SK-N-DZ (cell line): ENCODE data around the gene KCNIP4.

Experiments used
- DNase-seq: peaks from one replicate; pipeline ENCODE4 v3.0.0-alpha.2; 2015; ENCODE audit warnings: low spot score

Gene KCNIP4

DNA sequence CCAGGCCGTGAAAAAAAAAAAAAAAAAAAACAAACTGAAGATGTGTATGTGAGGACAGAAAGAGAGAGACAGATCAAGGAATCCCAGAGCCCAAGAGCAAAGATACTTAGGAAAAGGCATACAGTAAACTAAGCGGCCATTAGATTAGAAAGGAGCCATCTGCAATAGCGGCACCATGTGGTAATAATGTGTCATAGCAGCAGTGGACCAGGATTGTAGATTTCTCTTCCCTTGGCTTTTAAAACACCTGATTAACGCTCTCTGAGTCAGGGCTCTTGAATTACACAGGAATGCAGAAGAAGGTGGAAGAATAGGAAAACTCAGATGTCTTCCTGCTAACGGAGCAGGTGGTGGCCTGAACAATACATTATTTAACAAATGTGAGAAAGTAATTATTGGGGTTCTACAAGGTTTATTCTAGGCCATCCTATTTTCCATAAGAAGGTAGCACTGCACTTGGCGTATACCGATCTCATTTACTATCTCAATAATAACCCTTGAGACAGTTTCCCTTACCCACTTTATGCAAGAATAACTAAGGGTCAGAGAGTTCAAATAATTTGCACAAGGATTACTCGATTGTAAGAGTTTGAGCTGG is 182.7 kb downstream of the KCNIP4 start:
- DNase-seq = peak; percentile 65

- no peak for DNase-seq
Observed at GRCh38 chr4:21763855-21764254, 184.7 kb downstream of the KCNIP4 start.

DNA sequence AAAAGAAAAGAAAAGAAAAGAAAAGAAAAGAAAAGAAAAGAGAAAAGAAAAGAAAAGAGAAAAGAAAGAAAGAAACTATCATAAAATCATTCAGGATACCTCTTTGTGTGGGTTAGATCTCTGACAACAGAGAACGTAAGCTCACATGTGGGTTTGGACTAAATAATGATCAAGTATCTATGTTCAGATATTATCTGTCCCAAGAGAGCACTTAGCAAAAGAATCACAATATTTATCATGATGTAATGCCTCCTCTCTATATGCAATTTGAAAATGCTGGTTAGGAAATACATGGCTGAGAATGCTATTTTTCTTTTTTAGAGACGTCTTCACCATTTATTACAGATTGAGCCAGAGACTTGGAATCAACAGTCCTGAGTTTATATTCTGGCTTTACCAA is 191.3 kb downstream of the KCNIP4 start:
- no peak for DNase-seq

GRCh38 chr4:21753084-21753760 is 195.3 kb downstream of the KCNIP4 start:
- no peak for DNase-seq

DNA sequence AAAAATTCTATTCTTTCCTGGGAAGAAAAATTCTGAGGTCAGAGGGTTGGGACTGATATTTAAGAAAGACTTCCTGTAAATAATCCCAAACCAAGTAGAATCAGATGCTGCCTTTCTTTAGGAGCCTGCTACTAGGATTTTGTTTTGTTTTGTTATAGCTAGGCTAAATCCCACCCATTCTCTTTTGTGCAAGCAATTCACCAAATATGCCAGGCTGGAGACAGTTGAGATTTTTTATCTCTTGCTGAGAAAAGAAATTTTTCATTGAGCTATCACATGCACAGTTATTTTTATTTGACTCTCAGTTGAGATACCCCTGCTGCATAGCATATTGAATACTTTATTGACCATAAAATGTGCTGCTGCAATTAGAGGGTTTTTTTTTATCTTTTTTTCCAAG is 196.0 kb downstream of the KCNIP4 start:
- no peak for DNase-seq

DNA sequence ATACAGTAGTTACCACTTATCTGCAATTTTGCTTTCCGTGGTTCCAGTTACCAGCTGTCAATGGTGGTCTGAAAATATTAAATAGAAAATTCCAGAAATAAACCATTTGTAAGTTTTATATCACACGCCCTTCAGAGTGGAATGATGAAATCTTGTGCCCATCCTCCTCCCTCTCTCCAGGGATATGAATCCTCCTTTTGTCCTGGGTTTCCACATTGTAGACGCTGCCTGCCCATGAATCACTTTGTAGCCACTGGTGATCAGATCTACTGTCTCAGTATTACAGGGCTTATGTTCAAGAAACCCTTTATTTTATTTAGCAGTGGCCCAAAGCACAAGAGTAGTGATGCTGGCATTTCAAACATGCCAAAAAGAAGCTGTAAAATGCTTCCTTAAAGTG is 198.6 kb downstream of the KCNIP4 start:
- DNase-seq = no peak

DNA sequence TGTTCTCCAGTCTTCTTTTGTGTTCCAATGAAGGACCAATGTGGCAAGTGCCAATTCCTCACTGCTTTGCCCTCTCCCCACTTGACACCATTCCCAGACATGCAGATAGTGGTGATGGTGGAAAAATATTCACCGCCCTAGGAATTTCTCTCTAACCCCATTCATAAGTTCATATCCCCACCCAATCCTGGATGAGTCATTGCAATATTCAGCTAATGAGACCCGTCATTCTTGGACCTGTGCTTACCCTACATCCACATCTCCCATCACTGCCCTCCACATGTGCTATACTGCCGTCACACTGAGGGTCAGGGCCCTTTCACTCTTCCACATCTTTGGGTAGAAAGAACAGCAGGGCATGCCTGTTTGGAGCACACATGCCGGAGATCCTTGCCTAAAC is 199.2 kb downstream of the KCNIP4 start:
- DNase-seq = no peak

GRCh38 chr4:21744046-21744445 is 204.5 kb downstream of the KCNIP4 start:
- no peak for DNase-seq

- DNase-seq = no peak
Observed at GRCh38 chr4:21742326-21742725, 206.2 kb downstream of the KCNIP4 start.

- DNase-seq = no peak
Observed at GRCh38 chr4:21738821-21739220, 209.8 kb downstream of the KCNIP4 start.

DNA sequence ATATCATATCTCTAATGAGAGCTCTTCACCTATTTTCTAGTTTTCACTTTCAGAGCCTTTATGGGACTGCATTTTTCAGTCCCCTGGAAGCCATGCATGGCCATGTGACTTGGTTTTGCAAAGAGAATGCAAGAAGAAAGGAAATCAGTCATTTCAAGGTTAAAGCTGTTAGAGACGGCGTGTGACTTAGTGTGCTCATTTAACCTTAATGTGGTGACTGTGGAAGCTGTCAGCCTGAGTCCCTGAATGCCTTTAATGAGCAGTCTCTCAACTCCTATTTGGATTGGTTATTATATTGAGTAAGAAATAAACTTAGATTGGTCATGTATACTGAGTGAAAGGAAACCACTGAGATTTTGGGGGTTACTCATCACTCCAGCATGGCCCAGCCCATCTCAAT is 212.7 kb downstream of the KCNIP4 start:
- DNase-seq = no peak

- peak; percentile 99 for DNase-seq
Observed at GRCh38 chr4:21733894-21734630, 214.5 kb downstream of the KCNIP4 start.

- peak; percentile 93 for DNase-seq
Observed at GRCh38 chr4:21728304-21728703, 220.3 kb downstream of the KCNIP4 start.

GRCh38 chr4:21726255-21726815 is 222.2 kb downstream of the KCNIP4 start:
- DNase-seq = no peak

DNA sequence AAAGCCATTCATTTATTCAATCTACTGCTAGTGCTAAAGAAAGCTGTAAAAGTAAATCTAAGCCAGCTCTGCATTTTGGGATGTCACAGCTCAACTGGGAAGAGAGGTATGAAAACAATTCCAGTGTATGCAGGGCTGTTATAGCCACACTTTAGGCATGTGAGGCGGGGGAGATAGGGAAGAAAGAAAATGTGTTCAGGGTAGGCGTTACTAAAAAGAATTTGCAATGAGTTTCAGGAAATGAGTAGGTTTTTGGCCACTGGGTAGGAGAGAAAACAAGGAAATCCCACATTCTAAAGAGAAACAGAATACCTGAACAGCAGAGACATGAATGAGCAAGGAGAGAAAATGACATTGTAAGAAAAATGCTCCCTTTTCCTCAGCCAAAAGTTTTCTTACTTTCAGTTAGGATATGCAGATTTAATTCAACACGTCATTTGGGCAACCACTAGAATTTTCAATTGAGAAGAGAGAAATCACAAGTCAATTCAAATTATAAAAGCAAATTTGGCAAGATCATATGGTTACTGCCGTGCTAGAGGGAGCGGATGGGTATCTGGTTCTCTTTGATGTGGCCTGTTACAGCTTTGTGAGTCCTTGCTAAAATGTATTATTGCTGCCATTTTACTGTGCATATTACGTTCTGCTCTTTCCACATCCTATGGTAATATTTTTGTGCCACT is 226.3 kb downstream of the KCNIP4 start:
- no peak for DNase-seq

DNA sequence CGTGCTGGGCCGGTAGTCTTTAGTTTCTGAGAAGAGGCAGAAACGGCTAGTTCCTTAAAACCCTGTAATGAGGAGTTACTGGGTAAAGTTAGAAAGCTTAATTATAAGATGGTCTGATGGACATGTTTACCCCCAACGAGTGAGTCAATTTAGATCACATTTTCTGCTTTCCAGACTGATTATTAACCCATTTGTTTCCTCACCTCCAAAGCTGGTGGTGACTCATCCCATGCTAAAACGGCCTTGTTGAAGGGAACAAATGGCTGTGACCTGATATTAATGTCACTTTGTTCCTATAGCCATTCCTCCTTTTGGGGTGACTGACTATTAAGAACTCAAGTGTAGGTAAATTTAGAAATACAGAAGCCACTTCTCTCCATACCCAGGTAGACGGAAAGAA is 232.0 kb downstream of the KCNIP4 start:
- DNase-seq = no peak

DNA sequence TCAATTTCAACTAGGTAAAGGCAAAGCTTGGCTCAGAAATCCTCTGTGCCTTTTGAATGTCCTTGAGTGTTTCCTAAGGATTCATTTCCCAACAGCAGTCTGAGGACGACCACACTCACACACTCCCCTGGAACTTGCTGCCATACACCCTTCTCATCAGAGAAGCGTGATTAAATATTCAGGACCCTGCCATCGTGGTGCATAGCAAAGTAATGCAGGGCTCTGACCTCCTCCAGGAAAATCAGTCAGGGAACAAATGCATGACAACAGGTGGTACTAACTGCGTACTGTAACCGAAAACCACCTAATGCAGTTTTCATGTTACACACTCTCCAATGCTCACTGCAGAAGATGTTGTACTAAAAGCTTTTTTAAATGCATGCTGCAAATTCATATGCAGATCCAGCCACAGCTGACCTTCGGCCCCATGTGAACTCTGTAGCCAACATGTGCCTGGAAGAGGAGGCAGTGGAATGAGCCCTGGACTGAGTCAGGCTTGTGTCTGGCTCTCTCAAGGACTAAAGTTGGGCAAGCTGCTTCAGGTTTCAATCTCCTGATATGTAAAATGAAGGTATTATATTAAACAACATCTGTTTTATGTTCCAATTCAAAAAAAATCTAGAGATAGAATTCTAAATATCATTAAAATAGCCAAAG is 238.3 kb downstream of the KCNIP4 start:
- DNase-seq = no peak

GRCh38 chr4:21709761-21710160 is 238.8 kb downstream of the KCNIP4 start:
- DNase-seq = no peak

- DNase-seq = no peak
Observed at GRCh38 chr4:21709031-21709430, 239.5 kb downstream of the KCNIP4 start.

GRCh38 chr4:21699446-21699845 is 249.1 kb downstream of the KCNIP4 start:
- DNase-seq = no peak

GRCh38 chr4:21697583-21697982 is 251.0 kb downstream of the KCNIP4 start:
- DNase-seq = peak; percentile 42

DNA sequence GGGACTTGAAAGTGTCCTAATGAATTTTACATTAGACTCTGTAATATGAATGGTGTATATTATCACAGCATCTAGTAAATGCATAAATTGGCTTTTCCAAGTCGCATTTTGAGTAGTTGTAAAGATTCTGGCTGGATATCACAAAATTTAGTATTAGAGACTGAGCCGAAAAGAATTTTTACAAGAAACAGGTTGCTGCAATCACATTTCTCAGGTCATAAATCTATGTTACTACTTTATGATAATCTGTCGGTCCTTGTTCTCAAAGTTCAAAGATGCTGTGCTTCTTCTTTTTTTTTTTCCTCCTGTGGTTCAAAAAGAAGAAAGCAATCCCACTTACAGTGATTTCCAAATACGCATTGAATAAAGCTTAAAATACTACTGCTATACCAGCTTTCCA is 253.4 kb downstream of the KCNIP4 start:
- DNase-seq = no peak
